ENCODE measurements around the gene SLC39A5.
"Not testable (repeated sequence)": the region's sequence is repeated elsewhere in the genome, so short reads cannot be mapped to it uniquely, and the experiment has no call there.

The SLC39A5 gene

DNA sequence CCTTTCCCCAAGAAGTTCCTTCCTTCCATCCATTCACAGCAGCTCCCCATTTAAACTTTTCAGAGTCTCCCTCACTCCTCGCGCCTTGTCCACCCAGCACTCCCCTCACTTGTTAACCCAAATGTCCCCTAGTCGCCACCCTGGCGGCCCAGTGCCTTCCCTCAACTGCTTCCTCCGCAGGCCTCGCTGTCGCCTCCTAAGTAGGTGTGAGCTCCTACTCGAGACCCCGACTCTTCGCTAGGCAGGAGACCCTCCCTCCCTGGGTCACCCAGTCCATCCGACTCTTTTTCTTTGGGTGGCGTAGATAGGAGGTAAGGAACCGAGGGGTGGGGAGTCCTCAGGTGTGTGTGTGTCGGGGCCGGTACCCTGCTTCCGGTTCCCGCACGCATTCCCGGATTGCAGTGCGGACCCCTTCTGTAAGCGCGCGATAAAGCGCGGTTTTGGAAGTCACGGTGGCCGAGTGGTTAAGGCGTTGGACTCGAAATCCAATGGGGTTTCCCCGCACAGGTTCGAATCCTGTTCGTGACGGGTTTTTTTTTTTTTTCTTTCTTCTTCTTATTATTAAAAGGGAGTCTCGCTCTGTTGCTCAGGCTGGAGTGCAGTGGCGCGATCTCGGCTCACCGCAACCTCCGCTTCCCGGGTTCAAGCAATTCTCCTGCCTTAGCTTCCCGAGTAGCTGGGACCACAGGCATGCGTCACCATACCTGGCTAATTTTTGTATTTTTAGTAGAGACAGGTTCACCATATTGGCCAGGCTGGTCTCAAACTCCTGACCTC is 39.7 kb upstream of the SLC39A5 start:
- Histone ChIP-seq H3K27ac (peak overlapping the region; percentile 94 to 99), H3K27me3 (no peaks in the 10 kb centered on the region), H3K9me3 (no peaks in the 10 kb centered on the region), H3K36me3 (peaks cover 9 to 22% (median 17%) of the 10 kb centered on the region in 3 donors), H3K4me3 (peak overlapping the region; percentile 92 to 95), H3K4me1 (peaks cover 0 to 28% (median 23%) of the 10 kb centered on the region in 4 donors)
- TF ChIP-seq, protein P1, sequence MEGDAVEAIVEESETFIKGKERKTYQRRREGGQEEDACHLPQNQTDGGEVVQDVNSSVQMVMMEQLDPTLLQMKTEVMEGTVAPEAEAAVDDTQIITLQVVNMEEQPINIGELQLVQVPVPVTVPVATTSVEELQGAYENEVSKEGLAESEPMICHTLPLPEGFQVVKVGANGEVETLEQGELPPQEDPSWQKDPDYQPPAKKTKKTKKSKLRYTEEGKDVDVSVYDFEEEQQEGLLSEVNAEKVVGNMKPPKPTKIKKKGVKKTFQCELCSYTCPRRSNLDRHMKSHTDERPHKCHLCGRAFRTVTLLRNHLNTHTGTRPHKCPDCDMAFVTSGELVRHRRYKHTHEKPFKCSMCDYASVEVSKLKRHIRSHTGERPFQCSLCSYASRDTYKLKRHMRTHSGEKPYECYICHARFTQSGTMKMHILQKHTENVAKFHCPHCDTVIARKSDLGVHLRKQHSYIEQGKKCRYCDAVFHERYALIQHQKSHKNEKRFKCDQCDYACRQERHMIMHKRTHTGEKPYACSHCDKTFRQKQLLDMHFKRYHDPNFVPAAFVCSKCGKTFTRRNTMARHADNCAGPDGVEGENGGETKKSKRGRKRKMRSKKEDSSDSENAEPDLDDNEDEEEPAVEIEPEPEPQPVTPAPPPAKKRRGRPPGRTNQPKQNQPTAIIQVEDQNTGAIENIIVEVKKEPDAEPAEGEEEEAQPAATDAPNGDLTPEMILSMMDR (IDR thresholded peaks at IDR 0.05): peak in 1 of 2 experiments; percentile 5
- intact Hi-C loops (cut with DNase I; ENCODE audit: low total_unique reads): loop anchor here (2.0 to 10.0 kb wide), 2 partner anchors 63 to 275 kb away; partner anchors contain the start of gene SPRYD4
- DNase-seq: peak; percentile 75 to 90

DNA sequence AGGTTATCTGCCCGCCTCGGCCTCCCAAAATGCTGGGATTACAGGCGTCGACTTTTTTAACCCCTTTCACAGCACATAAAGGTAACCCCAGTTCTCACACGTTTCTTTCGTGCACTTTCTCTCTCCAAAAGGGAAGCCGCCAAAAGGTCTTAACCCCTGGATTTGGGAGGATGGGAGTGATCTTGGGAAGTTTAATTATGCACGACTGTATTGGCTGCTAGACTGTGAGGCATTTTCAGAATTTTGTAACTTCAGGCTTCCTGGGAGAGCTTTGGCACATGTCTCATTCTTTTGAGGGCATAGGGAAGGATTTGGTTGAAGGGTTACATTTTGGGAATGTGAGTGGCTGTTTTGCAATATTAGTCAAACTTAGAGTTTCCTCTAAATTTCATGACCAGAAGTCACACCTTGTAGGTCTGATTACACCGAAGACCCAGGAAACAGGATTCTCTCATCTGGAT is 39.1 kb upstream of the SLC39A5 start:
- Histone ChIP-seq H3K9me3 (no peaks in the 10 kb centered on the region), H3K4me3 (peak overlapping the region; percentile 92 to 95), H3K36me3 (peaks cover 2 to 16% (median 10%) of the 10 kb centered on the region in 3 donors), H3K27ac (peak overlapping the region; percentile 94 to 99), H3K4me1 (peaks cover 0 to 28% (median 23%) of the 10 kb centered on the region in 4 donors), H3K27me3 (no peaks in the 10 kb centered on the region)
- no peak for DNase-seq
- intact Hi-C loops (cut with DNase I; ENCODE audit: low total_unique reads): loop anchor here (10.0 kb wide), 1 partner anchor 274 kb away; the partner anchor contains the start of gene SPRYD4
- TF ChIP-seq, protein P1 (IDR thresholded peaks at IDR 0.05): no peak

DNA sequence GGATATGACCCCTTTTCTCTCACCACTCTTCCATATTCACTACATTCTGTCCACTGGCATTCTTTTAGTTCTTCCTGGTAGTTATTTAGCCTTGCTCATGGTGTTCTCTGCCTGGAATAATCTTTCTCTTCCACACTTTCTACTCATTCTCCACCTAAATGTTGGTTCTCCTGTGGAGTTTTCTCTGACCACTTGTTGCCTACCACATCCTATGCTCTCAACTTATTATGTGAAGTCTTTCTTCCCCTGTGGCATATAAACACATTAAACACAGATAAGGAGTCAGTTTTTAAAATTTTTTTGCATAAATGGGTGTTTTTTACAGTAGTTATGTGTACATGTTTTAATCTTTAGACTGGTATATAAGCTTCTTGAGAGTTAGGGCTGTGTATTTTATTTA is 37.3 kb upstream of the SLC39A5 start:
- TF ChIP-seq, protein P1 (IDR thresholded peaks at IDR 0.05): no peak
- no peak overlapping the region for H3K27ac ChIP-seq
- no peaks in the 10 kb centered on the region for H3K9me3 ChIP-seq
- peaks cover 0 to 5% (median 0%) of the 10 kb centered on the region in 3 donors for H3K36me3 ChIP-seq
- H3K4me3 ChIP-seq: no peak overlapping the region
- no peak for DNase-seq
- peaks cover 0 to 30% (median 17%) of the 10 kb centered on the region in 4 donors for H3K4me1 ChIP-seq
- H3K27me3 ChIP-seq: no peaks in the 10 kb centered on the region
- intact Hi-C loops (cut with DNase I; ENCODE audit: low total_unique reads): loop anchor here (2.0 to 10.0 kb wide), 2 partner anchors 32 to 272 kb away; partner anchors contain the start of genes NABP2 and SPRYD4

DNA sequence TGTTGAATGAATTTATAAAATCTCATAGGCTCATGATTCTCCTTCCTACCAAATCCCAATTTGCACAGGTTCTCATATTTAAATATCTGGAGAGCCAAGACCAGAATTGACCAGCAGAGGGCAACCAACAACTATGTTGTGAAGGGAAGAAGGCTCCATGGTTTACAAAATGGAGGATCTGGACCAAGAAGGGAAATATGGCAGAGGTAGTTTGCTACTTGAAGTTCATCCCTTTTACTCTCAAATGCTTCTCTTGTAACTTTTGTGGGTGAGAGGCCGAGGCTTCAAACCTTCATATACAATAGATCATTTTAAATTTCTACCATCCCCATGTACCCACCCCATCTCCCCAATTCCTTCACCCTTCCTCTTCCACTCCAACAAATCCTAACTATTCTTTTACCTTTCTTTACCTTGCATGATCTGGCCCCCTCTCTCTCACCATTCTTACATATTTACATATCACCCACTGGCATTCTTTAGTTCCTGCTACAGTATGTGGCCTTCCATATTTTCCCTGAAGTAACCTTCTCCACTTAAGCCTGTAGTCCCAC is 36.7 kb upstream of the SLC39A5 start:
- intact Hi-C loops (cut with DNase I; ENCODE audit: low total_unique reads): loop anchor here (2.0 to 10.0 kb wide), 2 partner anchors 32 to 272 kb away; partner anchors contain the start of genes NABP2 and SPRYD4
- no peak overlapping the region for H3K27ac ChIP-seq
- no peaks in the 10 kb centered on the region for H3K27me3 ChIP-seq
- no peaks in the 10 kb centered on the region for H3K9me3 ChIP-seq
- TF ChIP-seq, protein P1 (IDR thresholded peaks at IDR 0.05): peak; percentile 72 to 90
- H3K36me3 ChIP-seq: peaks cover 0 to 5% (median 0%) of the 10 kb centered on the region in 3 donors
- no peak overlapping the region for H3K4me3 ChIP-seq
- peak; percentile 78 to 87 for DNase-seq
- H3K4me1 ChIP-seq: peaks cover 0 to 26% (median 12%) of the 10 kb centered on the region in 4 donors

DNA sequence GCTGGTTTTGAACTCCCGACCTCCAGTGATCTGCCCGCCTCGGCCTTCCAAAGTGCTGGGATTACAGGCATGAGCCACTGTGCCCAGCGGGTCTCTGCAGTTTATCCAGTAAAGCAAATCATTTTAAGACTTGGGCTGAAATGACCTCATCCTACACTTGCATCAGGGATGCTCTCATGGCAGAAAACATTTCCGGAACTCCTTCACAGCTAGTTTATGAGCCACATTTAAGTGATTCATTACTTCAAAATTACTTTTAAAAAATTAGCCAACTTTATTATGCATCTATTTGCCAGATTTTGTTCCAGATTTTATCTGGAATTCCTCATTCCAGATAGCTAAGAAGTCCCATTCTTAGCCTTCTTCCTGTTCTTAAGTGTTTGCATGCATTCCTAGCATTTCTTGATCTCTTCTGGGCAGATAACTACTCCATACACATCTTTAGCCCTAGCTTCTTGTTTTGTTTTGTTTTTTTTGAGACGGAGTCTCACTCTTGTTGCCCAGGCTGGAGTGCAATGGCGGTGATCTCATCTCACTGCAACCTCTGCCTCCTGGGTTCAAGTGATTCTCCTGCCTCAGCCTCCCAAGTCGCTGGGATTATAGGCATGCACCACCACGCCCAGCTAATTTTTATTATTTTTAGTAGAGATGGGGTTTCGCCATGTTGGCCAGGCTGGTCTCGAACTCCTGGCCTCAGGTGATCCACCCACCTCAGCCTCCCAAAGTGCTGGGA is 32.9 kb upstream of the SLC39A5 start:
- peak overlapping the region in 1 of 2 donors; percentile 16 for H3K27ac ChIP-seq
- H3K4me1 ChIP-seq: peaks cover 0 to 12% (median 0%) of the 10 kb centered on the region in 4 donors
- DNase-seq: peak in 1 of 2 donors; percentile 25
- H3K27me3 ChIP-seq, H3K4me3 ChIP-seq, H3K9me3 ChIP-seq, H3K36me3 ChIP-seq: not testable (repeated sequence)
- intact Hi-C loops (cut with DNase I; ENCODE audit: low total_unique reads): loop anchor here (10.0 kb wide), 1 partner anchor 268 kb away; the partner anchor contains the start of gene SPRYD4
